ENCODE data around the gene BECN2.

BECN2 gene

GRCh38 chr1:241957692-241958494 lies at the start of gene BECN2:
BECN2 (plus strand) TSS chr1:241957767; CDS start chr1:241957767, 0 bp downstream.
- DNase-seq (ENCODE audit: low read depth in 4 of 4, low spot score in 1 of 4), result no peak

GRCh38 chr1:241916196-241916595 lies 41.4 kb upstream of the BECN2 start:
- DNase-seq (ENCODE audit: low read depth in 4 of 4, low spot score in 1 of 4), result no peak

GRCh38 chr1:241917487-241917886 lies 40.1 kb upstream of the BECN2 start:
- DNase-seq (ENCODE audit: low read depth in 4 of 4, low spot score in 1 of 4), result no peak

GRCh38 chr1:241918879-241919278 lies 38.7 kb upstream of the BECN2 start:
- no peak for DNase-seq (ENCODE audit: low read depth in 4 of 4, low spot score in 1 of 4)

- no peak for DNase-seq (ENCODE audit: low read depth in 4 of 4, low spot score in 1 of 4)
Observed at GRCh38 chr1:241924080-241924808, 33.3 kb upstream of the BECN2 start.

- no peak for DNase-seq (ENCODE audit: low read depth in 4 of 4, low spot score in 1 of 4)
Observed at GRCh38 chr1:241926141-241926540, 31.4 kb upstream of the BECN2 start.

GRCh38 chr1:241927321-241927720 lies 30.2 kb upstream of the BECN2 start:
- no peak for DNase-seq (ENCODE audit: low read depth in 4 of 4, low spot score in 1 of 4)

GRCh38 chr1:241932845-241933244 lies 24.7 kb upstream of the BECN2 start:
- no peak for DNase-seq (ENCODE audit: low read depth in 4 of 4, low spot score in 1 of 4)

- no peak for DNase-seq (ENCODE audit: low read depth in 4 of 4, low spot score in 1 of 4)
Observed at GRCh38 chr1:241934201-241934848, 23.2 kb upstream of the BECN2 start.

GRCh38 chr1:241934866-241935265 lies 22.7 kb upstream of the BECN2 start:
- DNase-seq (ENCODE audit: low read depth in 4 of 4, low spot score in 1 of 4), result no peak

- no peak for DNase-seq (ENCODE audit: low read depth in 4 of 4, low spot score in 1 of 4)
Observed at GRCh38 chr1:241939798-241940197, 17.8 kb upstream of the BECN2 start.

GRCh38 chr1:241942738-241943137 lies 14.8 kb upstream of the BECN2 start:
- no peak for DNase-seq (ENCODE audit: low read depth in 4 of 4, low spot score in 1 of 4)

GRCh38 chr1:241944300-241944699 lies 13.3 kb upstream of the BECN2 start:
- DNase-seq (ENCODE audit: low read depth in 4 of 4, low spot score in 1 of 4), result no peak

- no peak for DNase-seq (ENCODE audit: low read depth in 4 of 4, low spot score in 1 of 4)
Observed at GRCh38 chr1:241947354-241947753, 10.2 kb upstream of the BECN2 start.

- DNase-seq (ENCODE audit: low read depth in 4 of 4, low spot score in 1 of 4), result no peak
Observed at GRCh38 chr1:241950390-241950789, 7.2 kb upstream of the BECN2 start.

GRCh38 chr1:241962153-241962552 lies 4.6 kb downstream of the BECN2 start:
- DNase-seq (ENCODE audit: low read depth in 4 of 4, low spot score in 1 of 4), result no peak

GRCh38 chr1:241963722-241964121 lies 6.2 kb downstream of the BECN2 start:
- DNase-seq (ENCODE audit: low read depth in 4 of 4, low spot score in 1 of 4), result no peak

GRCh38 chr1:241964550-241965282 lies 7.1 kb downstream of the BECN2 start:
- DNase-seq (ENCODE audit: low read depth in 4 of 4, low spot score in 1 of 4), result no peak

- no peak for DNase-seq (ENCODE audit: low read depth in 4 of 4, low spot score in 1 of 4)
Observed at GRCh38 chr1:241968611-241969010, 11.0 kb downstream of the BECN2 start.

- DNase-seq (ENCODE audit: low read depth in 4 of 4, low spot score in 1 of 4), result no peak
Observed at GRCh38 chr1:241972703-241973369, 15.3 kb downstream of the BECN2 start.

GRCh38 chr1:241976229-241976628 lies 18.7 kb downstream of the BECN2 start:
- no peak for DNase-seq (ENCODE audit: low read depth in 4 of 4, low spot score in 1 of 4)
